ENCODE measurements around the gene HDAC10. TPM values are rescaled to one million over a fixed set of nuclear protein-coding genes. Genes with fewer than 3 reads are reported as not detected.

Gene HDAC10
- total and polyA plus RNA-seq, 7 donors: 4.3 to 19.4 (median 13.5) TPM

DNA sequence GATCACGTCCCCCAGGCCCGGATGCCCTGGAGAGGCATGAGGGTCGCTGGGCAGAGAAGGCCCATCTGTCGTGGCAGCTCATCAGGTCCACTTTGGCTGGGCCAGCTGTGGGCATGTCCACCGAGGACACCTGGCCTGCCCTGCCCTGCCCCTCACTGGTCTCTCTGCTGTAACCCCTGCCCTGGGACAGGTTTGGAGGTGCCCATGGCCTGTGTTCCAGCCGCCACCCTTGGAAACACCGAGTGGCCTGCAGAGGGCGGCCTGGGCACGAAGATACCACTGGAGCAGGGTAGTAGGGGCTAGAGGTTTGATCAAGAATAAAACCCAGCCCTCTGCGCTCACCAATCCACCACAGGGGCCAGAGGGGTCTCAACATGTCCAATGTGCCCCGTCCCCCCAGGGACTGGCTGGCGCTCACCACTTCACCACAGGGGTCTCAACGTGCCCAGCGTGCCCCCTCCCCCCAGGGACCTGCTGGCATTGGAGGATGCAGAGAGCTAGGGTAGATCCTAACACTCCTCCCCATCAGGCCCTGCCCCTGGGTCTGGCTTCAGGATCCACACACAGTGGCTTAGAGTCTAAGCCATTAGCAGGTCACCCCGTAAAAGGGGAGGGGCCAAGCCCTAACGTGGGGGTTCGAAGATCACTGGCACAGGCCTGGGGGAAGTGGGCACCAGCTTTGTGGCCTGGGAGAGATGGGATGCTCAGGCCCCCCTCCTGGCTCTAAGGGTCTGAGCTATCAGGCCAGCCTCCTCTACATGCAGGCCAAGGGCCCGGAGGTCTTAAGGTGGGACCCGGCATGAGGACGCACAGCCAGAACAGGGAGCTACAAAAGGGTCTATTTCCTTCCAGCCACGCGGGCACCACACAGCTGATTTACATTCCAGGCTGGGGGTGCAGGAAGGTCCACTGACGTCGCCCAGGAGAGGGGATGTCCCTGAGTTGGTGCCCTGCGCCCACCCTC lies 1.3 kb upstream of the HDAC10 start:
- peaks cover 0 to 58% of the 10 kb centered on the region in 2 donors for H3K36me3 ChIP-seq (ENCODE audit: insufficient read depth in 1 of 2, low read depth in 1 of 2)
- peak; percentile 69 to 73 (median 72) for ATAC-seq
- intact Hi-C loops (cut with DNase I): loop anchor here (5.0 to 10.0 kb wide), 3 partner anchors 75 to 252 kb away; partner anchors contain the start of genes DENND6B (in 1 of the 2), LMF2 (in 1 of the 2), NCAPH2 (in 1 of the 2) and PPP6R2 (in 1 of the 2)
- H3K27ac ChIP-seq: peak overlapping the region; percentile 63
- H3K4me1 ChIP-seq: peaks cover 29% of the 10 kb centered on the region
- peak; percentile 76 to 87 for DNase-seq
- H3K9me3 ChIP-seq: no peaks in the 10 kb centered on the region
- no peak overlapping the region for H3K4me3 ChIP-seq
- 41 to 51% (median 44%) methylated on average over 25 of the region's 25 CpGs for WGBS, 3 donors
- peak; percentile 67 for TF ChIP-seq CTCF (IDR thresholded peaks at IDR 0.05)
- H3K27me3 ChIP-seq (ENCODE audit: insufficient read depth in 3 of 3, low read length in 2 of 3): no peaks in the 10 kb centered on the region

GRCh38 chr22:50251477-50252081 lies 514 bp upstream of the HDAC10 start:
- intact Hi-C loops (cut with DNase I): loop anchor here (2.0 to 10.0 kb wide), 5 partner anchors 51 to 253 kb away; partner anchors contain the start of genes DENND6B (in 1 of the 2), LMF2 (in 1 of the 2), NCAPH2 (in 1 of the 2) and PPP6R2 (in 1 of the 2)
- H3K4me1 ChIP-seq: peaks cover 21% of the 10 kb centered on the region

GRCh38 chr22:50250249-50250554 lies 863 bp downstream of the HDAC10 start:
- H3K27me3 ChIP-seq (ENCODE audit: insufficient read depth in 3 of 3, low read length in 2 of 3): no peaks in the 10 kb centered on the region
- H3K4me1 ChIP-seq: peaks cover 28% of the 10 kb centered on the region
- peaks cover 0 to 60% of the 10 kb centered on the region in 2 donors for H3K36me3 ChIP-seq (ENCODE audit: insufficient read depth in 1 of 2, low read depth in 1 of 2)
- intact Hi-C loops (cut with DNase I): loop anchor here (2.0 to 10.0 kb wide), 5 partner anchors 53 to 255 kb away; partner anchors contain the start of genes DENND6B (in 1 of the 2), LMF2 (in 1 of the 2), NCAPH2 (in 1 of the 2) and PPP6R2 (in 1 of the 2)
- no peak for DNase-seq
- no peaks in the 10 kb centered on the region for H3K9me3 ChIP-seq
- TF ChIP-seq CTCF (IDR thresholded peaks at IDR 0.05): no peak
- WGBS, 3 donors: 49 to 66% (median 51%) methylated on average over 11 of the region's 11 CpGs
- peak overlapping the region; percentile 70 for H3K4me3 ChIP-seq
- ATAC-seq: peak in 1 of 4 donors; percentile 0
- no peak overlapping the region for H3K27ac ChIP-seq

More at GRCh38 chr22:50251477-50252081, 514 bp upstream of the HDAC10 start:
- Histone ChIP-seq H3K27me3 (ENCODE audit: insufficient read depth in 3 of 3, low read length in 2 of 3) (no peaks in the 10 kb centered on the region), H3K4me3 (peak overlapping the region; percentile 70), H3K36me3 (ENCODE audit: insufficient read depth in 1 of 2, low read depth in 1 of 2) (peaks cover 0 to 65% of the 10 kb centered on the region in 2 donors), H3K9me3 (no peaks in the 10 kb centered on the region), H3K27ac (peak overlapping the region; percentile 63)
- ATAC-seq (peak in 3 of 4 donors; percentile 3 to 11 (median 5)), DNase-seq (no peak)
- no peak for TF ChIP-seq CTCF (IDR thresholded peaks at IDR 0.05)
- 8 to 15% (median 11%) methylated on average over 32 to 36 of the region's 36 CpGs for WGBS, 3 donors

DNA sequence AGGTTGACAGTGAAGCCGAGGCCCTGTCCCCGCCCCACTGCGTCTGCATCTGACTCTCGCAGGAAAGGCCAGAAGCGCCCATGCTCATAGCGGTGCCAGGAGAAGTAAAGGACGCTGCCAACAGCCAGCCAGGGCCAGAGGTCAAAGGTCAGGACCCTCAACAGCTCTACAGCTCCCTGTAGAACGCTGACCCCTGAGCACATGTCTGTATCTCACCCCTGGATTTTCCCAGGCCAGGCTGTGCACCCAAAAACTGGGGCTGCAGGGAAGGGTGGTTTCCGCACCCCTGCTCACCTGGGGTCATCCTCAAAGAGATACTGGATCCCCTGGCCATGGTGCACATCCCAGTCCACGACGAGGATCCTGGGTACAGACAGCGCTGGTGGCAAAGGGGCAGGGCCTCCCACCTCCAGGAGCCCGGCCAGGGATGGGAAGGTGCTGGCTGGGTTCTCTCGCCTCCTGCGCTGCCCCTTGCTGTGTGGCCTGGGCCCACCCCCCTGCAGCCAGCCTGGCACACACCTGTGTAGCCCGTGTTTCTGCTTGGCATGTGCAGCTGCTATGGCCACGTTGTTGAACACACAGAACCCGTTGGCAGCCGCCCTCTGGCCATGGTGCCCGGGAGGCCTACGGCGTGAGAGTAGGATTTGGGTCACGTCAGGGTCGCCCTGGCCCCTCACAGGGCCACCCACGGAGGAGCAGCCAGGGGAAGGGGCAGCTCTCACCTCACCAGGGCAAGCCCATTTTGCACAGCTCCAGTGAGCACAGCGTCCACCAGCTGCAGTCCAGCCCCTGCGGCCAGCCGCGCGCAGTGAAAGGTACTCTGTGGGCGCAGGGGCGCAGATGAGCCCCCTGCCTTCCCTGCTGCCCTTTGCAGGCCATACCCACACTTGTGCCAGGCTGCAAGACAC lies 1.5 kb downstream of the HDAC10 start:
- H3K36me3 ChIP-seq (ENCODE audit: insufficient read depth in 1 of 2, low read depth in 1 of 2): peaks cover 0 to 54% of the 10 kb centered on the region in 2 donors
- TF ChIP-seq CTCF (IDR thresholded peaks at IDR 0.05): no peak
- peak in 1 of 2 donors; percentile 54 for DNase-seq
- intact Hi-C loops (cut with DNase I): loop anchor here (2.0 to 10.0 kb wide), 5 partner anchors 53 to 255 kb away; partner anchors contain the start of genes DENND6B (in 1 of the 2), LMF2 (in 1 of the 2), NCAPH2 (in 1 of the 2) and PPP6R2 (in 1 of the 2)
- WGBS, 3 donors: 76 to 86% (median 77%) methylated on average over 31 to 32 of the region's 32 CpGs
- no peaks in the 10 kb centered on the region for H3K27me3 ChIP-seq (ENCODE audit: insufficient read depth in 3 of 3, low read length in 2 of 3)
- H3K9me3 ChIP-seq: no peaks in the 10 kb centered on the region
- ATAC-seq: no peak
- H3K27ac ChIP-seq: no peak overlapping the region
- H3K4me1 ChIP-seq: peaks cover 28% of the 10 kb centered on the region
- peak overlapping the region; percentile 70 for H3K4me3 ChIP-seq

All from psoas muscle (tissue), 8 donors.